Measurements from ENCODE around the gene TGFBR3. TPM values are rescaled to one million over a fixed set of nuclear protein-coding genes. Genes with fewer than 3 reads are reported as not detected.

The TGFBR3 gene
- total and polyA plus RNA-seq, 9 of the 15 experiments (the other 6 are each of a cell fraction or from before 2014, with no cell fraction given) = 3.6 to 32.4 (median 15.6) TPM

- TF ChIP-seq ZBTB11 (CRISPR knock-in tag; IDR thresholded peaks at IDR 0.05) (no peak), FUS (optimal IDR thresholded peaks at IDR 0.05; ENCODE audit: low read depth, low read length) (no peak), ZBTB43 (CRISPR knock-in tag; IDR thresholded peaks at IDR 0.05) (no peak), NFIC (IDR thresholded peaks at IDR 0.05) (peak; percentile 87), ZNF398 (CRISPR knock-in tag; IDR thresholded peaks at IDR 0.05) (no peak), L3MBTL2 (IDR thresholded peaks at IDR 0.05) (peak; percentile 47; the same call in 1 of the 2 replicates), TRIM24 (IDR thresholded peaks at IDR 0.05) (peak; percentile 52 to 62; a peak in 3 of 4 replicates), KAT2B (IDR thresholded peaks at IDR 0.05; ENCODE audit: low read depth, low read length) (no peak), CGGBP1 (CRISPR knock-in tag; IDR thresholded peaks at IDR 0.05) (no peak), SMC3 (conservative IDR thresholded peaks at IDR 0.05; ENCODE audit: insufficient read depth, low read depth, low read length) (no peak), CBFA2T3 (IDR thresholded peaks at IDR 0.05) (peak; percentile 16; the same call in 1 of the 2 replicates), FOXM1 (IDR thresholded peaks at IDR 0.05; ENCODE audit: low read depth) (no peak), FOXM1 (CRISPR knock-in tag; IDR thresholded peaks at IDR 0.05; ENCODE audit: low read depth) (no peak), IRF2 (CRISPR knock-in tag; IDR thresholded peaks at IDR 0.05) (no peak), RAD21 (CRISPR knock-in tag; conservative IDR thresholded peaks at IDR 0.05 in 1 of 2, IDR thresholded peaks at IDR 0.05 in 1 of 2) (no peak)
Observed at GRCh38 chr1:91655912-91656449, 230.0 kb downstream of the TGFBR3 start (continued).
